ENCODE results near the gene SLC17A9. TPM values are rescaled to one million over a fixed set of nuclear protein-coding genes. Genes with fewer than 3 reads are reported as not detected.

SLC17A9 gene
- total RNA-seq, 1 donor from 2014 or later: 5.3 TPM

DNA sequence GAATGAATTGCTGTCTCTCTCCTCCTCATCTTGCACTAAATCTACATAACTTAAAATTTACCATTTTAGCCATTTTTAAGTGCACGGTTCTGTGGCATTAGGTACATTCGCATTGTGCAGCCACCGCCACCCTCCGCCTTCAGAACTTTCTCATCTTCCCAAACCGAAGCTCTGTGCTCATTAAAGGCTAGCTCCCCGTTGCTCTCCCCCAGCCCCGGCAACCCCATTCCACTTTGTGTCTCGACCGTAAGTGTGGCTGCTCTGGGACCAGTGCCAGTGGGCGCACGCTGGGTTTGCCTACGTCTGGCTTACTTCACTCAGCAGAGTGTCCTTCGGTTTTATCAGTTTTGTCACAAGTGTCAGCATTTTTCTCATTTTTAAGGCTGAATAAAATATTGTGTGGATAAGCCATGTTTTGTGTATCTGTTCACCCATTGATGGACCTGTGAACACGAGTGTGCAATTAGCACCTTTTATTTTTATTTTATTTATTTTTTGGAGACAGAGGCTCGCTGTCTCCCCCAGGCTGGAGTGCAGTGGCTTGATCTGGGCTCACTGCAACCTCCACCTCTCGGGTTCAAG is 16.8 kb downstream of the SLC17A9 start:
- H3K27me3 Mint-ChIP-seq (ENCODE audit: low read depth): peaks cover 41% of the 10 kb centered on the region
- H3K27ac Mint-ChIP-seq: no peak overlapping the region
- peaks cover 3% of the 10 kb centered on the region for H3K4me1 Mint-ChIP-seq
- no peak overlapping the region for H3K4me3 Mint-ChIP-seq
- TF ChIP-seq, protein P1, sequence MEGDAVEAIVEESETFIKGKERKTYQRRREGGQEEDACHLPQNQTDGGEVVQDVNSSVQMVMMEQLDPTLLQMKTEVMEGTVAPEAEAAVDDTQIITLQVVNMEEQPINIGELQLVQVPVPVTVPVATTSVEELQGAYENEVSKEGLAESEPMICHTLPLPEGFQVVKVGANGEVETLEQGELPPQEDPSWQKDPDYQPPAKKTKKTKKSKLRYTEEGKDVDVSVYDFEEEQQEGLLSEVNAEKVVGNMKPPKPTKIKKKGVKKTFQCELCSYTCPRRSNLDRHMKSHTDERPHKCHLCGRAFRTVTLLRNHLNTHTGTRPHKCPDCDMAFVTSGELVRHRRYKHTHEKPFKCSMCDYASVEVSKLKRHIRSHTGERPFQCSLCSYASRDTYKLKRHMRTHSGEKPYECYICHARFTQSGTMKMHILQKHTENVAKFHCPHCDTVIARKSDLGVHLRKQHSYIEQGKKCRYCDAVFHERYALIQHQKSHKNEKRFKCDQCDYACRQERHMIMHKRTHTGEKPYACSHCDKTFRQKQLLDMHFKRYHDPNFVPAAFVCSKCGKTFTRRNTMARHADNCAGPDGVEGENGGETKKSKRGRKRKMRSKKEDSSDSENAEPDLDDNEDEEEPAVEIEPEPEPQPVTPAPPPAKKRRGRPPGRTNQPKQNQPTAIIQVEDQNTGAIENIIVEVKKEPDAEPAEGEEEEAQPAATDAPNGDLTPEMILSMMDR (IDR thresholded peaks at IDR 0.05; ENCODE audit: unreplicated experiment): no peak
- no peaks in the 10 kb centered on the region for H3K9me3 Mint-ChIP-seq
- H3K36me3 Mint-ChIP-seq: no peaks in the 10 kb centered on the region
- no peak for DNase-seq (ENCODE audit: low spot score in 2 of 2, unreplicated experiment in 2 of 2)

DNA sequence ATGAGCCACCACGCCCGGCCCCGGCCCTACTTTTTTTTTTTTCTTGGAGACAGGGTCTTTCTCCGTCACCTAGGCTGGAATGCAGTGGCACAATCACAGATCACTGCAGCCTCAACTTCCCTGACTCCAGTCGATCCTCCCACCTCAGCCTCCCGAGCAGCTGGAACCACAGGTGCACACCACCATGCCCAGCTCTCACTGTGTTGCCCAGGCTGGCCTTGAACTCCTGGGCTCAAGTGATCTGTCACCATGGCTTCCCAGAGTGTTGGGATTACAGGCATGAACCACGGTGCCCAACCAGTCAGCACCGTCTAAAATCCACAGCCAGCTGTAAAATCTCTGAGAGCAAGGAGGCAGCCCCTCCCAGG is 17.4 kb downstream of the SLC17A9 start:
- Mint-ChIP-seq H3K36me3 (no peaks in the 10 kb centered on the region), H3K9me3 (no peaks in the 10 kb centered on the region), H3K4me1 (peaks cover 3% of the 10 kb centered on the region), H3K27me3 (ENCODE audit: low read depth) (peaks cover 47% of the 10 kb centered on the region), H3K27ac (no peak overlapping the region), H3K4me3 (no peak overlapping the region)
- DNase-seq (ENCODE audit: low spot score in 2 of 2, unreplicated experiment in 2 of 2): no peak
- TF ChIP-seq, protein P1 (IDR thresholded peaks at IDR 0.05; ENCODE audit: unreplicated experiment): no peak

DNA sequence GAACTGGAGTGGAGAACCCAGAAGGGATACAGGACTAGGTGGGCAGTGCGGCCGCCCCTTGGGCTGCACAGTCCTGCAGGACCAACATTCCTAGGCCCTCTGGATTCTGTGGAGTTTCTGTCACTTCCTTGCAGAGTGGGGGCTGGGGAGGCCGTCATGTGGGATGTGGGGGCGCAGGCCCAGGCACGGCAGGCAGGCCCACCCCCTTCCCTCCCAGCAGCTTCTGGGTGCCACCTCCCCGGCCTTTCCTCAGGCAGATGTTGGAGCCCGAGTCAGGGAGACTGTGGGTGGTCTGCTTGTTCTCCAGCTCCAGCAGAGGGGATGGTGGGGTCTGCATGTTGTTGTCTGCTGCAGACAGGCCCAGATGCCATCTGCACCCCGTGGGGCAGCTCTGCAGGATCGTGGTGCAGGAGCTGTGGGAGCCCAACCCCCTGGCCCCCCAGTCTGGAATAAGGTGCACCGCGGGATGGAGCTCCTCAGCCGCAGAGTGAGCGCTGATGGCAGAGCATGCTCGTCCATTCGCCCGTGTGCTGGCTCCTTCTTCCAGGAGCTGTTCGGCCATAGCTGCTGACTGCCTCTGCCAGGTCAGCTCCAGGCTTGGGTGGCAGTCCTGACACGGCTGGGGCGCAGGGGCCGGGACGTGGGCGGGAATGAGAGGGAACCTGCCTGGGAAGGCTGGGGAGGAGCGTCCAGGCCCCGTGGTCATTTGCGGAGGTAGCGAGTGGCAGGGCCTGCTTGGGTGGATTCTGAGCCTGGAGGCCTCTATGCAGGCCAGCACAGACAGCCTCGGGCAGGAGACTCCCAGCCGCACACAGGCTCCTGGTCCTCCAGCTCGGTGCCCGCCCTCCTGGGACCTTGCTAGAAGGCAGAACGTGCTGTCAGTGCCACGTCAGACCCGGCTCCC is 18.1 kb downstream of the SLC17A9 start:
- TF ChIP-seq, protein P1 (IDR thresholded peaks at IDR 0.05; ENCODE audit: unreplicated experiment): no peak
- Mint-ChIP-seq H3K27ac (no peak overlapping the region), H3K27me3 (ENCODE audit: low read depth) (peaks cover 53% of the 10 kb centered on the region), H3K9me3 (no peaks in the 10 kb centered on the region), H3K4me3 (no peak overlapping the region), H3K4me1 (peaks cover 3% of the 10 kb centered on the region), H3K36me3 (no peaks in the 10 kb centered on the region)
- no peak for DNase-seq (ENCODE audit: low spot score in 2 of 2, unreplicated experiment in 2 of 2)

DNA sequence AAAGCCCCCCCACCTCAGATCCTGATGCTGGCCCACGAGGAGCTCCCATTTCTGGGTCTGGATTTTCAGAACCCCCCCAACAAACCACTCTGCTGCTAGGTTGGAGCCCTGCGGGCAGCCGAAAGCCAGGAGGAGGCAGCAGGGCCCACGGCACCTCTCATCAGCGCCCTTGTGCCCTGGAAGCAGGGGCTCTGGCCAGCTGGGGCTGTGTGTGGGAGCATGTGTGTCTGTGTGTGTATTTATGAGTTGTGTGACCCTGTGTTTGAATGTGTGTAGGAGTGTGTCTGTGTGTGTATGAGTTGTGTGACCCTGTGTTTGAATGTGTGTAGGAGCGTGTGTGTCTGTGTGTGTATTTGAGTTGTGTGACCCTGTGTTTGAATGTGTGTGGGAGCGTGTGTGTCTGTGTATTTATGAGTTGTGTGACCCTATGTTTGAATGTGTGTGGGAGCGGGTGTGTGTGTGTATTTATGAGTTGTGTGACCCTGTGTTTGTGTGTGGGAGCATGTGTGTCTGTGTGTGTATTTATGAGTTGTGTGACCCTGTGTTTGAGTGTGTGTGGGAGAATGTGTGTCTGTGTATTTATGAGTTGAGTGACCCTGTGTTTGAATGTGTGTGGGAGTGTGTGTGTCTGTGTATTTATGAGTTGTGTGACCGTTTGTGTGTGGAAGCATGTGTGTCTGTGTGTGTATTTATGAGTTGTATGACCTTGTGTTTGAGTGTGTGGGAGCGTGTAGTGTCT is 18.9 kb downstream of the SLC17A9 start:
- Mint-ChIP-seq H3K27me3 (ENCODE audit: low read depth) (peaks cover 62% of the 10 kb centered on the region), H3K4me3 (peak overlapping the region; percentile 0), H3K9me3 (no peaks in the 10 kb centered on the region), H3K36me3 (no peaks in the 10 kb centered on the region), H3K27ac (no peak overlapping the region), H3K4me1 (peaks cover 6% of the 10 kb centered on the region)
- TF ChIP-seq, protein P1 (IDR thresholded peaks at IDR 0.05; ENCODE audit: unreplicated experiment): no peak
- no peak for DNase-seq (ENCODE audit: low spot score in 2 of 2, unreplicated experiment in 2 of 2)

DNA sequence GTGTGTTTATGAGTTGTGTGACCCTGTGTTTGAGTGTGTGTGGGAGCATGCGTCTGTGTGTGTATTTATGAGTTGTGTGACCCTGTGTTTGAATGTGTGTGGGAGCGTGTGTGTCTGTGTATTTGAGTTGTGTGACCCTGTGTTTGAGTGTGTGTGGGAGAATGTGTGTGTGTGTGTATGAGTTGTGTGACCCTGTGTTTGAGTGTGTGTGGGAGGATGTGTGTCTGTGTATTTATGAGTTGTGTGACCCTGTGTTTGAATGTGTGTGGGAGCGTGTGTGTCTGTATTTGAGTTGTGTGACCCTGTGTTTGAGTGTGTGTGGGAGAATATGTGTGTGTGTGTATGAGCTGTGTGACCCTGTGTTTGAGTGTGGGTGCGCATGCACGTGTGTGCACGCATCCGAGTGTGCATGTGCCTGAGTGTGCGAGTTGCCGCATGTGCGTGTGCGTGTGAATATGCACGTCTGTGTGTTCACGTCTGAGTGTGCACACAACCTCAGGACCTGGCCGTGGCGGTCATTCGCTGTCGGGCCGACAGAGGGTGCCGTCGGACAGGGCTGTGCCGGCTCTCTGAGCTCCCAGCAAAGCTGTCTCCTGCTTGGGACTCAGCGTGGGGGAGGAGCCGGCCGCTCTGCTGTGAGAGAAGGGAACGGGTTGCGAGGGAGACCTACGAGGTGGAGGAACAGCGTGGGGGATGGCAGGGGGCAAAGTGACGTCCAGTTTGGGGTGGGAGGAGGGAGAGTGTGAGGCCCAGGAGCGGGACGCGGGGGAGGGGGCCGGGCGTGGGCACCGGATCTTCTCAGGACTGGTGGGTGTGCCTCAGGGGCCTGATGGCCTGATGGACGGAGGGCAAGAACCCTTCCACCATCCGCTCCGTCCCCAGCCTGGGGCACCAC is 19.7 kb downstream of the SLC17A9 start:
- DNase-seq (ENCODE audit: low spot score in 2 of 2, unreplicated experiment in 2 of 2): peak; percentile 79 to 92
- Mint-ChIP-seq H3K4me3 (peak overlapping the region; percentile 44), H3K27me3 (ENCODE audit: low read depth) (peaks cover 68% of the 10 kb centered on the region), H3K27ac (no peak overlapping the region), H3K9me3 (no peaks in the 10 kb centered on the region), H3K4me1 (peaks cover 6% of the 10 kb centered on the region), H3K36me3 (no peaks in the 10 kb centered on the region)
- TF ChIP-seq, protein P1 (IDR thresholded peaks at IDR 0.05; ENCODE audit: unreplicated experiment): peak; percentile 71
